Measurements from ENCODE around the gene AMN. TPM values are rescaled to one million over a fixed set of nuclear protein-coding genes. Genes with fewer than 3 reads are reported as not detected.

Gene AMN
- total RNA-seq, 2 experiments from 2014 or later, result 0.35 to 5.6 TPM

DNA sequence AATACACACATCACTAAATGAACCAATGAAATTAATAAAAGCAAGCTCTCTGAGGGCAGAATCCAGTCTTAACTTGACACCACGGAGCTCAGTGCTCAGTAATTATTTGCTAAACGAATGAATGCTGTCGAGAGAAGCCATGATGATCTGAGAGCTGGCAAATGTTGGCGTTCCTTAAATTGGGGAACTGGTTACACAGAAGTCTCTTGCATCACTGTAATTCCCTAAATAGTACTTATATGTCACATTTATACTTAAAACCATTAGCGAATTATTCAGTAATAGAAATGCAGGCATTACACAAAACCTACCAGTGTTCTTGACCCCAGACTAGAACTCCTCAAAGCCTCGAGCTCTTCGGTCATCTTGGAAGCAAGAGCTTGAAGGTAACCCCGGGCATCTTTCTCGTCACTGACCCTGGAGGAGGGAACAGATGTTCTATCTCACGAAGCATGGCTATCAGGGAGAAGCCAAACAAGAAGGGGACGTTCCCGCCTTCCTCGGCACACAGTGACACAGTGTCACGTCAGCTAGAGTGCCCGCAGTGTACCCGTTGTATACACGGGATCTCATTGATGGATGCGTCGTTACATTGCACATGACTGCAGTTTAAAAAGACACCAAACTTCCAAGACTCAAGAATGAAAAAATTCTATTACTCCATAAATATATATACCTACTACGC is 43.6 kb downstream of the AMN start:
- TF ChIP-seq EZH2phosphoT487 (IDR thresholded peaks at IDR 0.05; ENCODE audit: borderline replicate concordance, low read depth, low read length), result no peak
- TF ChIP-seq, protein P1, sequence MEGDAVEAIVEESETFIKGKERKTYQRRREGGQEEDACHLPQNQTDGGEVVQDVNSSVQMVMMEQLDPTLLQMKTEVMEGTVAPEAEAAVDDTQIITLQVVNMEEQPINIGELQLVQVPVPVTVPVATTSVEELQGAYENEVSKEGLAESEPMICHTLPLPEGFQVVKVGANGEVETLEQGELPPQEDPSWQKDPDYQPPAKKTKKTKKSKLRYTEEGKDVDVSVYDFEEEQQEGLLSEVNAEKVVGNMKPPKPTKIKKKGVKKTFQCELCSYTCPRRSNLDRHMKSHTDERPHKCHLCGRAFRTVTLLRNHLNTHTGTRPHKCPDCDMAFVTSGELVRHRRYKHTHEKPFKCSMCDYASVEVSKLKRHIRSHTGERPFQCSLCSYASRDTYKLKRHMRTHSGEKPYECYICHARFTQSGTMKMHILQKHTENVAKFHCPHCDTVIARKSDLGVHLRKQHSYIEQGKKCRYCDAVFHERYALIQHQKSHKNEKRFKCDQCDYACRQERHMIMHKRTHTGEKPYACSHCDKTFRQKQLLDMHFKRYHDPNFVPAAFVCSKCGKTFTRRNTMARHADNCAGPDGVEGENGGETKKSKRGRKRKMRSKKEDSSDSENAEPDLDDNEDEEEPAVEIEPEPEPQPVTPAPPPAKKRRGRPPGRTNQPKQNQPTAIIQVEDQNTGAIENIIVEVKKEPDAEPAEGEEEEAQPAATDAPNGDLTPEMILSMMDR (conservative IDR thresholded peaks at IDR 0.05; ENCODE audit: low read length), result no peak
- Histone ChIP-seq H2AFZ (ENCODE audit: low read length) (no peak overlapping the region), H3K4me1 (ENCODE audit: insufficient read depth, low read length, poor library complexity, severe bottlenecking) (no peaks in the 10 kb centered on the region), H3K9me3 (ENCODE audit: low read length) (no peaks in the 10 kb centered on the region), H4K20me1 (ENCODE audit: insufficient read depth, low read length) (no peaks in the 10 kb centered on the region), H3K27ac (ENCODE audit: low read depth, low read length, poor library complexity, severe bottlenecking) (no peak overlapping the region), H3K4me3 (ENCODE audit: low read depth, low read length, poor library complexity, severe bottlenecking) (no peak overlapping the region), H3K79me2 (ENCODE audit: insufficient read depth, low read depth, low read length) (no peaks in the 10 kb centered on the region), H3K4me2 (ENCODE audit: low read length) (no peak overlapping the region), H3K36me3 (ENCODE audit: insufficient read depth, low read length) (no peaks in the 10 kb centered on the region), H3K9me2 (ENCODE audit: insufficient read depth, low read length) (no peaks in the 10 kb centered on the region)
- CTCF ChIA-PET (ENCODE audit: unreplicated experiment), result no interaction called here
- POLR2A ChIA-PET, result interaction anchor here (0.5 kb wide), 1 partner anchor 311 kb away, joined by 6 read pairs; no protein-coding TSS in a partner anchor
- intact Hi-C loops (cut with micrococcal nuclease; ENCODE audit: unreplicated experiment), result no loop called here
- BruUV-seq (replicated peaks), result no TSS peak
- no peak for DNase-seq (ENCODE audit: low spot score)

DNA sequence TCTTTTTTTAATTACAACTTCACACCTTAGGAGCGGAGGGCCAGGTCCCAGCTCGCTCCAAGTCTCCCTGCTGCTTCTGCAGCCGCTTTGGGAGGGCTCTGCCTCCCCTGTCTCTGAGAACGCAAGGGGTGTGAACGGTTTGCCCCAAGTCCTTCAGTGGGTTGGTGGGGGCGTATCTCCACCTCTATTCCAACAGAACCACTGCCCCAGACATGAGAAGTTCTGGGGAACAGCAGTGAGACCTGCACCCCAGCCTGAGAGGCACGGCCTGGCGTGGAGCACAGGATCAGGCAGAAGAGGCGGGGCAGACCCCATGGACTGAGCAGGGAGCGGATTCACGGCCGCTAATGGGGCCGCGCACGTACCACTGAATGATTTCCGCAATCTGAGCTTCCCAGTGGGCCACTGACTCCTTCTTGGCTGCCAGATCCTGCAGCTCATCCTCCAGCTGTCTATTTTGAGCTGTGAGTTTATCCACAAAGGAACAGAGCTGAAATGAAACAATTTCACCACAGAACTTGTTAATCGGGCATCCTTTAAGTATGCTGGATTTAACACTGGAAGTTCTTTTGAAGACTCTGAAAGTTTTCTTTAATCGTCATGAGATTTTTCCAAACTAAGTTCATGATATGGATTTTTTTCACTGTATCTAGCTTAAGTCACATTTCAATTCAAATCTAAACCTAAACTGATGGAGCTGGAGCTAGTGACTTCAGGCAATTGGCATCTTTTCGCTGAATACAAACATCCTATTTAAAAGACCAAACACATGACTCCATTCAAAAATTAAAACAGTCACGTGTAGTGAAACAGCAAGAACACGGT is 44.4 kb downstream of the AMN start:
- no peaks in the 10 kb centered on the region for H3K36me3 ChIP-seq (ENCODE audit: insufficient read depth, low read length)
- no peaks in the 10 kb centered on the region for H3K9me2 ChIP-seq (ENCODE audit: insufficient read depth, low read length)
- H3K79me2 ChIP-seq (ENCODE audit: insufficient read depth, low read depth, low read length), result no peaks in the 10 kb centered on the region
- POLR2A ChIA-PET, result no interaction called here
- no peaks in the 10 kb centered on the region for H4K20me1 ChIP-seq (ENCODE audit: insufficient read depth, low read length)
- CTCF ChIA-PET (ENCODE audit: unreplicated experiment), result no interaction called here
- TF ChIP-seq, protein P1 (conservative IDR thresholded peaks at IDR 0.05; ENCODE audit: low read length), result no peak
- no peak for TF ChIP-seq EZH2phosphoT487 (IDR thresholded peaks at IDR 0.05; ENCODE audit: borderline replicate concordance, low read depth, low read length)
- BruUV-seq (replicated peaks), result no TSS peak
- intact Hi-C loops (cut with micrococcal nuclease; ENCODE audit: unreplicated experiment), result no loop called here
- no peak overlapping the region for H3K27ac ChIP-seq (ENCODE audit: low read depth, low read length, poor library complexity, severe bottlenecking)
- no peak overlapping the region for H2AFZ ChIP-seq (ENCODE audit: low read length)
- no peak overlapping the region for H3K4me2 ChIP-seq (ENCODE audit: low read length)
- DNase-seq (ENCODE audit: low spot score), result no peak
- H3K4me1 ChIP-seq (ENCODE audit: insufficient read depth, low read length, poor library complexity, severe bottlenecking), result no peaks in the 10 kb centered on the region
- no peak overlapping the region for H3K4me3 ChIP-seq (ENCODE audit: low read depth, low read length, poor library complexity, severe bottlenecking)
- no peaks in the 10 kb centered on the region for H3K9me3 ChIP-seq (ENCODE audit: low read length)

DNA sequence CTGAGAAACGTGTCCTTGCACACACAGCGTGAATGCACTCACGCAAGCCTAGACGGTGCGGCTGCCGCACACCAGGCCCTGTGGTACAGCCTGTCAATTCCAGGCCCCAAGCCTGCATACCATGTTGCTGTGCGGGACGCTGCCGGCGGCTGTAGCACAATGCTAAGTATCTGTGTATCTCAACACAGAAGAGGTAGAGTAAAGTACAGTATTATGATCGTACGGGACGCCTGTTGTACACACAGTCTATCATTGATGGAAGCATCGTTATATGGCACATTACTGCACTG is 45.0 kb downstream of the AMN start:
- Histone ChIP-seq H3K4me3 (ENCODE audit: low read depth, low read length, poor library complexity, severe bottlenecking) (no peak overlapping the region), H3K36me3 (ENCODE audit: insufficient read depth, low read length) (no peaks in the 10 kb centered on the region), H3K9me3 (ENCODE audit: low read length) (no peaks in the 10 kb centered on the region), H3K4me1 (ENCODE audit: insufficient read depth, low read length, poor library complexity, severe bottlenecking) (no peaks in the 10 kb centered on the region), H3K9me2 (ENCODE audit: insufficient read depth, low read length) (no peaks in the 10 kb centered on the region), H2AFZ (ENCODE audit: low read length) (no peak overlapping the region), H3K27ac (ENCODE audit: low read depth, low read length, poor library complexity, severe bottlenecking) (no peak overlapping the region), H4K20me1 (ENCODE audit: insufficient read depth, low read length) (no peaks in the 10 kb centered on the region), H3K4me2 (ENCODE audit: low read length) (no peak overlapping the region), H3K79me2 (ENCODE audit: insufficient read depth, low read depth, low read length) (no peaks in the 10 kb centered on the region)
- no peak for DNase-seq (ENCODE audit: low spot score)
- TF ChIP-seq, protein P1 (conservative IDR thresholded peaks at IDR 0.05; ENCODE audit: low read length), result no peak
- no peak for TF ChIP-seq EZH2phosphoT487 (IDR thresholded peaks at IDR 0.05; ENCODE audit: borderline replicate concordance, low read depth, low read length)
- intact Hi-C loops (cut with micrococcal nuclease; ENCODE audit: unreplicated experiment), result no loop called here
- CTCF ChIA-PET (ENCODE audit: unreplicated experiment), result no interaction called here
- no TSS peak for BruUV-seq (replicated peaks)
- POLR2A ChIA-PET, result interaction anchor here (0.6 kb wide), 1 partner anchor 243 kb away, joined by 3 read pairs; no protein-coding TSS in a partner anchor
